IgD-negative memory B cell (primary cell): ENCODE results near the gene TIE1. TPM values are rescaled to one million over a fixed set of nuclear protein-coding genes. Genes with fewer than 3 reads are reported as not detected.

Experiments used
- H3K27ac Mint-ChIP-seq, 3 donors: one replicate each; pipeline ENCODE4 v1.8.0; 2020 to 2022; ENCODE audit warnings: mild to moderate bottlenecking in 3 of 3, mixed read lengths in 3 of 3, moderate library complexity in 1 of 3
- H3K27me3 Mint-ChIP-seq: one replicate; pipeline ENCODE4 v1.8.0; 2021; ENCODE audit warnings: mixed read lengths
- H3K36me3 Mint-ChIP-seq: one replicate; pipeline ENCODE4 v1.8.0; 2020; ENCODE audit warnings: mild to moderate bottlenecking, mixed read lengths
- H3K4me1 Mint-ChIP-seq, 3 donors: one replicate each; pipeline ENCODE4 v1.8.0; 2020 to 2022; ENCODE audit warnings: mixed read lengths in 3 of 3, mild to moderate bottlenecking in 1 of 3
- H3K4me3 Mint-ChIP-seq, 4 donors: one replicate each; pipeline ENCODE4 v1.8.0; 2020 to 2022; ENCODE audit warnings: mild to moderate bottlenecking in 4 of 4, mixed read lengths in 4 of 4, moderate library complexity in 3 of 4
- H3K9me3 Mint-ChIP-seq, 3 donors: one replicate each; pipeline ENCODE4 v1.8.0; 2020 to 2021; ENCODE audit warnings: mixed read lengths in 3 of 3, mild to moderate bottlenecking in 1 of 3
- polyA plus RNA-seq: library from polyadenylated mRNA; unstranded; fragments of 300-500 nt; fragmentation: Illumina TruSeq; gene quantifications from one replicate; pipeline ENCODE4 v1.2.3, GENCODE V29; 2021

The TIE1 gene
- polyA plus RNA-seq, 1 donor from 2014 or later, result not detected

DNA sequence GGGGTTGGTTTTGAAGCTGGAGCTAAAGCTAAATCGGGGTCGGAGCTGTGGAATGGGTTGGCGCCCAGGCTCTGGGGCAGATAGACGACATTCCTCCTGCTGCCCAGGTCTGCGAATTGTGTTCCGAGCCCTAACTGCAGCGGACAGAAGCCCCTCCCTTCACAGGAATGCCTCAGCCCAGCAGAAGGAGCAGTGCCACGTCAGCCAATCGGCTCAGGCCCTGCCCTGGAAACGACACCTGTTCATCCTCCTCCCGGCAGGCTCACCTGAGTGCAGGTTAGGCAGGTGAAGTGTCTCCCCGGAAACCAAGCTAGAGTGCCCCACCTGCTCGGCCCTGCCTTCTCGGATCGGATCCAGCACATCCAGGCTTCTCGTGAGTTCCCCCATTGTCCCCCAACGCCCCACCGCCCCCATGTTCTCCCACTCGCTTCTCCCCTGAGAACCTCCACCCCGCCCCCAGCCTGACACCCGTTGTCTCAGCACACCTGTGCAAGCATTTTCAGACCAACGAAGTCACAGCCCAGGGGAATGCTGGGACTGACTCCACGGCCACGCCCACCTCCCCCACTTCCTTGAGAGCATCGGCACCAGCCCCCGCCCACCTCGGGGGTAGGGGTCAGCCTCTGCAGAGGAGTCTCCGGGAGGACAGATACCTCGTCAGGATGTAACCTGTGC lies 30.2 kb upstream of the TIE1 start:
- H3K36me3 Mint-ChIP-seq, result no peaks in the 10 kb centered on the region
- H3K27me3 Mint-ChIP-seq, result peaks cover 21% of the 10 kb centered on the region
- H3K27ac Mint-ChIP-seq, result no peak overlapping the region
- H3K4me3 Mint-ChIP-seq, result peak overlapping the region in 3 of 4 donors; percentile 52 to 87 (median 83)
- H3K9me3 Mint-ChIP-seq, result peaks cover 0 to 2% (median 0%) of the 10 kb centered on the region in 3 donors
- H3K4me1 Mint-ChIP-seq, result peaks cover 0 to 14% (median 7%) of the 10 kb centered on the region in 3 donors

DNA sequence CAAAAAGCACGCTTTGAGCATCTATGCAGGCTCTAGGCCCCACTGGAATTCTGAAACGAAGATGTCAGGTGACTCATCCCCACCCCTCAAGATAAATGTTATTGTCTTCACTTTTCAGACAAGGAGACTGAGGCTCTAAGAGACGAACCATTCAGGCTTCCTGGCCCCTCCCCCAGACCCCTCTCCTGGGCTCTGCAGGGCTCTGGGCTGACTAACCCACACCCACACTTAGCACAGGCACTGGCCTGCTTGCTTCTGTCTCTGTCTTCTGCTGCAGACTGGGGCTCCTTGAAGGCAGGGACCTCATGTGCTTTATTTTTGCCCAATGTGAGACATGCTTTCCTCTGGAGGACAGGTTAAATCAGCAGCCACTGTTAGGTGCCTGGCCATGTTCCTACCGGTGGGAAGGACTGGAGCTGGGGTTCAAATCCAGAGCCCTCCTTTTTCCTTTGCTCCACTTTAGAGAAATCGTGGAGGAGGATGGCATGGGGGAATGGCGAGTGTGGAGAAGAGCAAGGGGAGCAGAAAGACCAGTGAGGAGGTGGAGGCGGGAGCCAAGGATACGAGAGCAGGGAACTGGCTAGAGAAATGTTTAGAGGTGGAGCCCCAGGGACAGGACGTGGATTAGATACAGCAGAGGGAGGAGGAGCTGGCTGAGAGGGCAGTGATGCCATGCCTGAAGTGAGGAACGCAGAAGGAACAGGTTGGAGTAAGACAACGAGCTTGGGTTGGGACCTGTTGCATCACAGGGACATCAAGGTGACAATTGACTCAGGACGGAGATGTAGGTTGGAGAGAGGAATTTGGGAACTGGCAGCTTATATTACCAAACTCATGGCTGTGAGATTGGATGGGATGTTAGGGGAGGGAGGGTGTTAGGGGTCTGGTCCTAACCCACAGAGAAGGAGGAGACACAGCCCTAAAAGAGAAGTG lies 29.3 kb upstream of the TIE1 start:
- Mint-ChIP-seq H3K36me3 (no peaks in the 10 kb centered on the region), H3K4me1 (peaks cover 0 to 14% (median 7%) of the 10 kb centered on the region in 3 donors), H3K4me3 (peak overlapping the region in 3 of 4 donors; percentile 51 to 87 (median 83)), H3K27me3 (peaks cover 23% of the 10 kb centered on the region), H3K9me3 (peaks cover 0 to 2% (median 0%) of the 10 kb centered on the region in 3 donors), H3K27ac (peak overlapping the region in 1 of 3 donors; percentile 28)

DNA sequence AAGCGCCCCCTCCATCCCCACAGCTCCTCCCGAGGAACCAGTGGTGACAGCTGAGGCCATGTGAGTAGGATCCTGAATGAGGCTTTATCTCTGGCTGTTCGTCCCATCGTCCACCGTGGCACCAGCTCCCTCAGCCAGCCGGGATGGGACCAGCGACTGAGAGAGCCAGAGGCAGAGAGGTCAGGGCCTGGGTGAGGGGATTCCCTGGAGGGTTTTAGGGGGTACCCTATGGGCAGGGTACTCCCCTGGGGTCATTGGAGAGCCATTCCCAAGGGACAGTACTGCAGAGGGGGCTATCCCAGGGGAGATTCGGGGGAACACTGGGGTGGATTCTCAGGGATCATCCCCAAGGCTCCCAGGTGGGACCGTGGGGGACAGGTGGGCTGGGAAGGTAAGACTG lies 28.6 kb upstream of the TIE1 start:
- peaks cover 0 to 2% (median 0%) of the 10 kb centered on the region in 3 donors for H3K9me3 Mint-ChIP-seq
- no peaks in the 10 kb centered on the region for H3K36me3 Mint-ChIP-seq
- H3K27me3 Mint-ChIP-seq, result peaks cover 21% of the 10 kb centered on the region
- no peak overlapping the region for H3K4me3 Mint-ChIP-seq
- H3K27ac Mint-ChIP-seq, result no peak overlapping the region
- H3K4me1 Mint-ChIP-seq, result peaks cover 0 to 14% (median 7%) of the 10 kb centered on the region in 3 donors

DNA sequence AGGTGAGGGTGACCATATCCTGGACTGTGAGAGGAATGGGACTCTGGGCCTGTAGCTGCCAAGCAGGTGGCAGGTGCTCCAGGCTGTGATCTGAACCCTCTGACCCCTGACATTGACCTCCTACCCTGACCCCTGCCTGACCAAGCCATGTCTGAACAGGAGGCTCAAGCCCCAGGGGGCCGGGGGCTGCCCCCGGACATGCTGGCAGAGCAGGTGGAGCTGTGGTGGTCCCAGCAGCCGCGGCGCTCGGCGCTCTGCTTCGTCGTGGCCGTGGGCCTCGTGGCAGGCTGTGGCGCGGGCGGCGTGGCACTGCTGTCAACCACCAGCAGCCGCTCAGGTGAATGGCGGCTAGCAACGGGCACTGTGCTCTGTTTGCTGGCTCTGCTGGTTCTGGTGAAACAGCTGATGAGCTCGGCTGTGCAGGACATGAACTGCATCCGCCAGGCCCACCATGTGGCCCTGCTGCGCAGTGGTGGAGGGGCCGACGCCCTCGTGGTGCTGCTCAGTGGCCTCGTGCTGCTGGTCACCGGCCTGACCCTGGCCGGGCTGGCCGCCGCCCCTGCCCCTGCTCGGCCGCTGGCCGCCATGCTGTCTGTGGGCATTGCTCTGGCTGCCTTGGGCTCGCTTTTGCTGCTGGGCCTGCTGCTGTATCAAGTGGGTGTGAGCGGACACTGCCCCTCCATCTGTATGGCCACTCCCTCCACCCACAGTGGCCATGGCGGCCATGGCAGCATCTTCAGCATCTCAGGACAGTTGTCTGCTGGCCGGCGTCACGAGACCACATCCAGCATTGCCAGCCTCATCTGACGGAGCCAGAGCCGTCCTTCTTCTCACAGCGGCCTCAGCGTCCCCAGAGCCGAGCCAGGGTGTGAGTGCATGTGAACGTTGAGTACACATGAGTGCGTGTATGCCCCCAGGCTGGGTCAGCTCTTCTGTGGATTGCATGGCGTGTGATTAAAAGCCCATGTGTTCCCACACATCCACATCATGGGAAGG lies 27.9 kb upstream of the TIE1 start:
- H3K27me3 Mint-ChIP-seq, result peaks cover 23% of the 10 kb centered on the region
- H3K4me1 Mint-ChIP-seq, result peaks cover 0 to 14% (median 7%) of the 10 kb centered on the region in 3 donors
- H3K36me3 Mint-ChIP-seq, result no peaks in the 10 kb centered on the region
- no peak overlapping the region for H3K27ac Mint-ChIP-seq
- H3K9me3 Mint-ChIP-seq, result peaks cover 0 to 2% (median 0%) of the 10 kb centered on the region in 3 donors
- peak overlapping the region in 1 of 4 donors; percentile 35 for H3K4me3 Mint-ChIP-seq

DNA sequence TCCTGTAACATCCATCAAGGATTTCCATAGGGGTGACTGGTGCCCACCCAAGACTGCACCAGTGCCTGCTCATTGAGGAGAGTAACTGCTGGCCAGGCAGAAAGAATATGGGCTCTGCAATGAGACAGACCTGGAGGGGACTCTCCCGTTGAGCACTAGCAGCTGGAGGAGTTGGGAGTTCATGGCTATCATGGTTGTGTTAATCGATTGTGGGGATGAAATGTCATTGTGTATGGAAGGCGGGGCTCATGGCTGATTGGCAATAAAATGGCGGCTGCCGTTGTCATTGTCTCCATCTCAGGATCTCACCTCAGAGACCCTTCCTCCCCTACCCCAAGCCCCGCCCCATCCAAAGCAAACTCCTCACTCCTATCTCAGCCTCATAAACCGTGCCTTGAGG lies 27.1 kb upstream of the TIE1 start:
- no peaks in the 10 kb centered on the region for H3K36me3 Mint-ChIP-seq
- peaks cover 23% of the 10 kb centered on the region for H3K27me3 Mint-ChIP-seq
- H3K9me3 Mint-ChIP-seq, result peaks cover 0 to 2% (median 0%) of the 10 kb centered on the region in 3 donors
- no peak overlapping the region for H3K4me3 Mint-ChIP-seq
- H3K4me1 Mint-ChIP-seq, result peaks cover 0 to 14% (median 7%) of the 10 kb centered on the region in 3 donors
- no peak overlapping the region for H3K27ac Mint-ChIP-seq

DNA sequence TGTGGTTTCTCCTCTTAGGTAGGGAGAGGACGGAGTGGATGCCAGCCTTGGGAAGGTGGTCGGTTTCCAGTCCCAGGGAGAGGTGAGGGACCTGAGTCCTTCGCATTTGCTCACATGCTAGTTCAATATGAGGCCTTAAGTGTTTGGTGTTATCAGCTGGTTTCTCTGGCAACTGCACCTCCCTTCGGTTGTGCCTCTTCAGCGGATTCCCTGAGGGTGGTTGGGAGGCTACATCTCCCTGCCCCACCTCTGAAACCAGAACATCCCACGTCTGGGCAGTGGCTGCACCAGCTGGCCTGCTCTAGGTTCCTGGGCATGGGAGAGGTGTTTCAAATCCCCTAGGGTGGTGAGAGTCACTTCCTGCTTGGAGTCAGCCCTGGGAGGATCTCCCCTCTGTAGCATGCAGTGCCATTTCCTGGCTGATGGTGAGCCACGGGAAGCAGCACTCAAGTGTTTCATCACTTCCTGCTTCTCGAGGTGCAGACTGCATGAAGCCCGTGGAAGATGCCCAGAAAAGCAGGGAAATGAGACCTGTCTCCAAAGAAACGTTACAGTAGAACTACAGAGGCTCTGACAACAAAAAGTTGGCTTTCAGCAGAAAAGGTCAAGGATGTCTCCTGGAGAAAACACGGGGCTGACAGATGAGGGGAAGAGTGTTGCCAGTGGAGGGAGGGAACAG lies 26.5 kb upstream of the TIE1 start:
- Mint-ChIP-seq H3K36me3 (no peaks in the 10 kb centered on the region), H3K9me3 (peaks cover 0 to 2% (median 0%) of the 10 kb centered on the region in 3 donors), H3K4me3 (peak overlapping the region in 2 of 4 donors; percentile 45 to 71), H3K4me1 (peaks cover 0 to 14% (median 7%) of the 10 kb centered on the region in 3 donors), H3K27me3 (peaks cover 22% of the 10 kb centered on the region), H3K27ac (no peak overlapping the region)

DNA sequence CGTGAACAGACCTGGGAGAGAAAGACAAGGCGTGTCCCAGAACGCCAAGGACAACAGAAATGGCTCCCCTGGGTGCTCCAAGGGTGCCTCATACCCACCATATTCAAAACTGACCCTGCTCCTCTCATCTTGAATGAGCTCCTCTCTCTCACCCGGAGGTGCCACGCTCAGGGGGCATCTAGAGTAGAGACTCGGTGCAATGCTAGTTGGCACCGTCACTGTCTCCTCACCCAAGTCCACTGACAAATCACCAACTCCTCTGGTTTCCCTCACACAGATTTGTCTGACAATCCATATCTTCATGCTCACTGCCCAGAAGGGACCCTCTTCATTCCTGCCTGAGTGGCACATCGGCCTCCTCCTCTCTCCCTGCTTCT lies 26.0 kb upstream of the TIE1 start:
- Mint-ChIP-seq H3K4me3 (peak overlapping the region in 1 of 4 donors; percentile 45), H3K27me3 (peaks cover 21% of the 10 kb centered on the region), H3K27ac (no peak overlapping the region)

DNA sequence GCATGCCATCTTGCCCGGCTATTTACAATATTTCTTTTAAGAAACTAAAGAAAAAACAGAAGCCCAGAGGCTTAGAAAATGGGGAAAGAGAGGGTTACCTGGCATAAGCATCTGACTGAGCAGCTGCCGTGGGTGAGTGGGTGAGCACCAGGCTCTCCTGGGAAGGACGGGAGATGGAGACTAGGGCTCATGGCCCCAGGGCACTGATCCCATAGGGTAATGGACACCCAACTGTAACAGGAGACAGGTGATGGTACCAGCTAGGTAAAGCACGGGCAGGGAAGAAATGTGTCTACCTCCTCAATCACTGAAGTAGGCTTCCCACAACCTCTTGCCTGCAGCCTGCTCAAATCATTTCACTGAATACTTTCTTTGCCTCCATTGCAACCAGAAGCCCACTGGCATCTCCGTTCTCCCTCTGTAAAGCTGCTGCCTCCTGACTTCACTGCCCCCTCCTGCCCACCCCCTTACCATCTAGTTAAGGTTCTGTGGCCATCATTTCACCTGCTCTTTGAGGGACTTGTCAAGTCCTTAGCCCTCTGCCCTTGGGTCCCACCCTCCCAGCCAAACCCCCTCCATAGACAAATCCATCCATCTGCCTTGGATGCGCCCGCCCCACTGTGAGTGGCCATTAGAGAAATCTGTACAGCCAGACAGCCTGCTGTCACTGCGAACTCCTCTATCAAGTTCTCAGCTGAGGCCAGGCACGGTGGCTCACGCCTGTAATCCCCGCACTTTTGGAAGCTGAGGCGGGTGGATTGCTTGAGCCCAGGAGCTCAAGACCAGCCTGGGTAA lies 24.8 kb upstream of the TIE1 start:
- peaks cover 0 to 10% (median 5%) of the 10 kb centered on the region in 3 donors for H3K4me1 Mint-ChIP-seq
- peaks cover 14% of the 10 kb centered on the region for H3K27me3 Mint-ChIP-seq
- peak overlapping the region in 1 of 3 donors; percentile 89 for H3K27ac Mint-ChIP-seq
- H3K9me3 Mint-ChIP-seq, result peaks cover 0 to 6% (median 0%) of the 10 kb centered on the region in 3 donors
- no peak overlapping the region for H3K4me3 Mint-ChIP-seq
- peaks cover 2% of the 10 kb centered on the region for H3K36me3 Mint-ChIP-seq

More for the DNA sequence above, 26.0 kb upstream of the TIE1 start:
- Mint-ChIP-seq H3K9me3 (peaks cover 0 to 2% (median 0%) of the 10 kb centered on the region in 3 donors), H3K36me3 (no peaks in the 10 kb centered on the region), H3K4me1 (peaks cover 0 to 14% (median 7%) of the 10 kb centered on the region in 3 donors)

DNA sequence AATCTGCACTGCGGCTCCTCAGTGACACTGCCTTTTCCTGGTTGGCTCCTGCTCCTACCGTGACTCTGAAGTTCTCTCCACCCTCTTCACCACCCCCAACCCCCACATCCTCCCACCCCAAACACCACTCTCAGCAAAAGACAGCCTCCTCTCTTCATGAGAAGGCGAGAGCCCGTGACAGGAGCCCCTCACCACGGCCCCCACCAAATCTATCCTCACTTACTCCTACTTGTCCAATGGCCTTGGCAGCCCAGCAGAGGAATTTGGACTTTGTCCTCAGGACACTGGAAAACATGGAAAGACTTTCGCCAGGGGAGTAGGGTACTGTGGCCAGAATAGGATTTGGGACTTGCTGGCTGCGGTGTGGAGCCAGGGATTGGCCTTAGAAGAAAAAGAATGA lies 24.1 kb upstream of the TIE1 start:
- Mint-ChIP-seq H3K4me3 (no peak overlapping the region), H3K36me3 (peaks cover 2% of the 10 kb centered on the region), H3K27me3 (peaks cover 8% of the 10 kb centered on the region), H3K4me1 (peaks cover 0 to 8% (median 5%) of the 10 kb centered on the region in 3 donors), H3K9me3 (peaks cover 0 to 5% (median 0%) of the 10 kb centered on the region in 3 donors), H3K27ac (peak overlapping the region in 1 of 3 donors; percentile 89)

DNA sequence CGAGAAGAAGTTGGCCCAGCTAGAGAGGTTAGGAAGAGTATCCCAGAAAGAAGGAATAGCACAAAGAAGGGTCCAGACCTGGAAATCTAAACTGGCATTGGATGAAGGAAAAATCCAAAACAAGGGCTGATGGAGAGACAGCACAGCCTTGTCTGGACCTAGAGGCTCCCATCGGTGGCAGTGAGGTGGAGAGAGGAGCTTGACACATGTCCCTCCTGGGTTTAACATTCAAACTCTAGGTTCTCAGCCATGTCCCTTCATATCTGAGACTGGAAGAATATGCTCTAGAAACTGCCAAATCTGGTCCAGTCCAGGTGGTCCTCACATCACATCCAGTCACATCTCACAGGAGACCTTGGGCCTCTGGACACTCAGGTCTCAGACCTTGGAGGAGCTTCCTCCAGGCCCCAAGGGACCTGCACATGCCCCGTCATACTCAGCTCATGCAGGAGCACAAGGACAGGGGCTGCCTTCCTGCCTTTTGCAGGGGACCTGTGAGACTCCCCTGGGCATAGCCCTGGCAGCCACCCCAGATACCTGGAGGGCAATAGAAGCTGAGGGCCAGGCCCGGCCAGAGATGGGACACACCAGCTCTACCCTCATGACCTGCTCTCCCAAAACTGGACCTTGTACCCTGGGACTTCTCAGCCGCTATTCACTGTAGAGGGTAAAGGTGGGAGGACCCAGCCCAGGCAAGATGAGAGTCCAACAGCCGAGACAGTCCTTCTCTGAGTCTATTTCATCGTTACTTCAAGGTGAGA lies 23.5 kb upstream of the TIE1 start:
- H3K9me3 Mint-ChIP-seq, result peaks cover 0 to 5% (median 0%) of the 10 kb centered on the region in 3 donors
- H3K36me3 Mint-ChIP-seq, result peaks cover 2% of the 10 kb centered on the region

DNA sequence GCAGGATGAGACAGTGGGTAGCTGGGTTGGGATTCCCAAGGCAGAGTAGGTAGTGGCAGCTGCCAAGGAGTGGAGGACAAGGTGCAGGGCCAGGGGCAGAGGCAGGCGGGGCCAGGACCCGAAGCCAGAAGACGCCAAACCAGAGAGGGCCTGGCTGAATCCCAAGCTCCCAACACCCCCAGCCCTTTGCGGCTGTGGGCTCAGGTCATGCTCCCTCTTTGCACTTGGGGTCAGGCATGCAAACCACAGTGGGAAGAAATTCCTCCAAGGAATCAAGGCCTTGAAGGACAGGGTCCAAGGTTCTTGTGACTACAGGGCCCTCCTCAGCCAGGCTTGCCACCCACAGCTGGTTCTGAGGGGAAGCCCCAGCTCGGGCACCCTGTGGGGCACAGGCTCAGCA lies 21.6 kb upstream of the TIE1 start:
- no peak overlapping the region for H3K4me3 Mint-ChIP-seq
- H3K9me3 Mint-ChIP-seq, result peaks cover 0 to 5% (median 0%) of the 10 kb centered on the region in 3 donors
- peaks cover 2% of the 10 kb centered on the region for H3K36me3 Mint-ChIP-seq
- H3K27ac Mint-ChIP-seq, result no peak overlapping the region
- peaks cover 6% of the 10 kb centered on the region for H3K27me3 Mint-ChIP-seq
- H3K4me1 Mint-ChIP-seq, result peaks cover 0 to 8% (median 5%) of the 10 kb centered on the region in 3 donors

More for the DNA sequence above, 23.5 kb upstream of the TIE1 start:
- Mint-ChIP-seq H3K4me3 (no peak overlapping the region), H3K4me1 (peaks cover 0 to 8% (median 5%) of the 10 kb centered on the region in 3 donors), H3K27ac (no peak overlapping the region), H3K27me3 (peaks cover 6% of the 10 kb centered on the region)

DNA sequence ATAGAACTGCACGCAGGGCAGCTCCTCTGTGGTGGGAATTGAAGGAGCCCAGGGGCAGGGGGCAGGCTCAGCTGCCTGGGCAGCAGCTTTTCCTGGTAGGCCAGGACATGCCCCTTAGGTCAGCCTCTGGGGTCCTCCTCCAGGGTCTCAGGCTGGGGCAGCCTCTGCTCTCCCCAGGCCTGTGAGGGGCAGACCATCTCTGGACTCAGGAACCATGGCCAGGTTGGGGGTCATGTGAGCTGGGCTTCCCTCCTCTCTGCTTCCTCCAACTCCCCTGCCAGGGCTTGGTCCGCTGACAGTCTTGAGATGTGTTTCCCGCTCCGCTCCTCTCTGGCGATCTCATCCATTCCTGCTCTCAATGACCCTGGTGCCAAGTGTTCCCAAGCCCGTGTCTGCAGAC lies 21.1 kb upstream of the TIE1 start:
- Mint-ChIP-seq H3K4me1 (peaks cover 0 to 4% (median 2%) of the 10 kb centered on the region in 3 donors), H3K9me3 (peaks cover 0 to 5% (median 0%) of the 10 kb centered on the region in 3 donors), H3K36me3 (peaks cover 2% of the 10 kb centered on the region), H3K4me3 (no peak overlapping the region), H3K27ac (no peak overlapping the region), H3K27me3 (peaks cover 6% of the 10 kb centered on the region)
